ENCODE results near the gene PRELID3B. TPM values are rescaled to one million over a fixed set of nuclear protein-coding genes. Genes with fewer than 3 reads are reported as not detected.

Gene PRELID3B
- total RNA-seq, 1 experiment from 2014 or later = 129 TPM

GRCh38 chr20:58987790-58988564 is 54.6 kb downstream of the PRELID3B start:
- CTCF ChIA-PET = no interaction called here
- Histone ChIP-seq H4K20me1 (ENCODE audit: insufficient read depth) (no peaks in the 10 kb centered on the region), H3K4me3 (replicated peaks in 1 of 2; ENCODE audit: low read depth in 1 of 2, low read length in 2 of 2) (no peak overlapping the region), H3K36me3 (ENCODE audit: control insufficient read depth in 1 of 2, insufficient read depth in 2 of 2, low read length in 2 of 2) (peaks cover 55 to 66% of the 10 kb centered on the region in 2 experiments), H3K4me1 (ENCODE audit: control insufficient read depth in 1 of 2, insufficient read depth in 2 of 2, low read length in 2 of 2) (no peaks in the 10 kb centered on the region), H3K9me2 (ENCODE audit: insufficient read depth) (no peaks in the 10 kb centered on the region), H3K4me2 (ENCODE audit: low read length) (no peak overlapping the region), H2AFZ (ENCODE audit: low read depth, low read length, poor library complexity, severe bottlenecking) (no peak overlapping the region), H3K79me2 (ENCODE audit: insufficient read depth, low read length) (peaks cover 66% of the 10 kb centered on the region), H3K27me3 (ENCODE audit: insufficient read depth, low read length) (no peaks in the 10 kb centered on the region), H3K27ac (ENCODE audit: low read depth, low read length) (no peak overlapping the region), H3K9ac (ENCODE audit: low read length) (no peak overlapping the region), H3K9me3 (ENCODE audit: control insufficient read depth in 1 of 2, insufficient read depth in 1 of 2, low read depth in 1 of 2, low read length in 2 of 2) (no peaks in the 10 kb centered on the region)
- intact Hi-C loops (cut with micrococcal nuclease) = loop anchor here (10.0 kb wide), 1 partner anchor 83 kb away; no protein-coding TSS in a partner anchor
- ATAC-seq (no peak), DNase-seq (ENCODE audit: low read depth, low spot score) (no peak)
- RAD21 ChIA-PET (ENCODE audit: low non-redundant PET in 1 of 2, low total read pairs in 2 of 2, uncharacterized antibody in 2 of 2, unreplicated experiment in 2 of 2) = no interaction called here
- POLR2A ChIA-PET = no interaction called here
- no TSS peak for BruUV-seq (replicated peaks)
- TF ChIP-seq RAD21 (IDR thresholded peaks at IDR 0.05; ENCODE audit: low read depth) (no peak), POLR2A (IDR thresholded peaks at IDR 0.05; ENCODE audit: borderline replicate concordance, extremely low read depth, insufficient read depth, insufficient read length) (no peak), ZNF274 (IDR thresholded peaks at IDR 0.05; ENCODE audit: low read depth, low read length) (no peak), ZFX (IDR thresholded peaks at IDR 0.05) (no peak), REST (IDR thresholded peaks at IDR 0.05; ENCODE audit: low read depth) (no peak), SP1 (IDR thresholded peaks at IDR 0.05; ENCODE audit: low read depth) (no peak), CTCF (IDR thresholded peaks at IDR 0.05 in 2 of 3, conservative IDR thresholded peaks at IDR 0.05 in 1 of 3; ENCODE audit: borderline replicate concordance in 1 of 3, insufficient read depth in 1 of 3, low read depth in 2 of 3, low read length in 2 of 3) (no peak), EGR1 (IDR thresholded peaks at IDR 0.05; ENCODE audit: low read depth) (no peak), EZH2phosphoT487 (IDR thresholded peaks at IDR 0.05; ENCODE audit: borderline replicate concordance) (no peak), YY1 (IDR thresholded peaks at IDR 0.05; ENCODE audit: extremely low read depth, insufficient replicate concordance, low read depth, low read length) (no peak), ZBTB33 (IDR thresholded peaks at IDR 0.05; ENCODE audit: extremely low read depth, insufficient replicate concordance, low read length) (no peak), ATF3 (IDR thresholded peaks at IDR 0.05) (no peak), CBX3 (IDR thresholded peaks at IDR 0.05; ENCODE audit: low read depth) (no peak), MAX (IDR thresholded peaks at IDR 0.05) (no peak), TCF7L2 (IDR thresholded peaks at IDR 0.05; ENCODE audit: borderline replicate concordance, extremely low read depth, insufficient read depth, insufficient read length) (no peak), POLR2AphosphoS5 (IDR thresholded peaks at IDR 0.05; ENCODE audit: low read depth, low read length) (no peak)
